Measurements from ENCODE around the gene PITPNM1. TPM values are rescaled to one million over a fixed set of nuclear protein-coding genes. Genes with fewer than 3 reads are reported as not detected.

PITPNM1 gene
- total and polyA plus RNA-seq, 2 of the 13 experiments (the other 11 are each of a cell fraction or from before 2014, with no cell fraction given), result 8.2 to 8.5 TPM

GRCh38 chr11:67463680-67464410 is 41.3 kb downstream of the PITPNM1 start (continued):
- no peak for TF ChIP-seq ZBTB40 (IDR thresholded peaks at IDR 0.05)
- no peak for TF ChIP-seq ZBTB40 (CRISPR knock-in tag; IDR thresholded peaks at IDR 0.05)
- TF ChIP-seq NFATC3 (CRISPR knock-in tag; IDR thresholded peaks at IDR 0.05), result no peak
- TF ChIP-seq NR2C2 (CRISPR knock-in tag; IDR thresholded peaks at IDR 0.05; ENCODE audit: borderline replicate concordance), result no peak
- peak; percentile 48; the same call in 1 of the 2 replicates for TF ChIP-seq HIVEP1 (CRISPR knock-in tag; IDR thresholded peaks at IDR 0.05)
- no peak for TF ChIP-seq AHDC1 (CRISPR knock-in tag; IDR thresholded peaks at IDR 0.05; ENCODE audit: borderline replicate concordance)
- 0 out of 2 replicates have a peak, but pooled peaks have one; percentile 3 for TF ChIP-seq HNF4A (CRISPR knock-in tag; IDR thresholded peaks at IDR 0.05)
- TF ChIP-seq ZNF598 (CRISPR knock-in tag; IDR thresholded peaks at IDR 0.05; ENCODE audit: borderline replicate concordance), result no peak; the same call in 1 of the 2 replicates
- no peak for TF ChIP-seq TEF (CRISPR knock-in tag; IDR thresholded peaks at IDR 0.05)
- TF ChIP-seq ZMAT3 (CRISPR knock-in tag; conservative IDR thresholded peaks at IDR 0.05), result 0 out of 2 replicates have a peak, but pooled peaks have one; percentile 17
- TF ChIP-seq GMEB1 (CRISPR knock-in tag; IDR thresholded peaks at IDR 0.05; ENCODE audit: borderline replicate concordance), result no peak

Measured in HepG2 (cell line).